Stomach (tissue), 9 donors: ENCODE results near the gene ERVFRD-1. TPM values are rescaled to one million over a fixed set of nuclear protein-coding genes. Genes with fewer than 3 reads are reported as not detected.

Experiments
- DNase-seq, 2 donors: peaks; one replicate each; pipeline versions ENCODE4 v3.0.0 to v3.0.0-alpha.2; 2013 to 2019
- H3K27ac ChIP-seq, 5 donors: fragments of 200-600 bp in 4 of 5; sonication (generic) in 4 of 5; one replicate each; pipeline ENCODE4 v1.5.1; 2013 to 2019; ENCODE audit warnings: mild to moderate bottlenecking in 1 of 5, moderate library complexity in 1 of 5
- H3K27me3 ChIP-seq, 3 donors: fragments of 200-600 bp; sonication (generic); one replicate each; pipeline ENCODE4 v1.5.1; 2017 to 2019; ENCODE audit warnings: mixed run types in 1 of 3
- H3K36me3 ChIP-seq, 4 donors: fragments of 200-600 bp; sonication (generic); 1 replicate in 3 of 4; 2 replicates in 1 of 4; pipeline ENCODE4 v1.5.1; 2016 to 2019
- H3K4me1 ChIP-seq, 4 donors: fragments of 200-600 bp; sonication (generic); one replicate each; pipeline ENCODE4 v1.5.1; 2016 to 2019
- H3K4me3 ChIP-seq, 4 donors: fragments of 200-600 bp; sonication (generic) in 3 of 4; one replicate each; pipeline ENCODE4 v1.5.1; 2016 to 2019; ENCODE audit warnings: mild to moderate bottlenecking in 1 of 4
- H3K9me3 ChIP-seq, 4 donors: fragments of 200-600 bp; sonication (generic); one replicate each; pipeline ENCODE4 v1.5.1; 2016 to 2019
- EP300 ChIP-seq: sonication (generic); formaldehyde crosslinking; IDR thresholded peaks from one replicate; pipeline ENCODE4 v1.6.1; 2017; ENCODE audit warnings: antibody characterized with exemption
- POLR2A ChIP-seq, 4 donors: fragments of 450-650 bp; IDR thresholded peaks; one replicate each; pipeline ENCODE4 v1.6.1; 2016; ENCODE audit warnings: antibody characterized with exemption in 4 of 4, control low read depth in 2 of 4, mild to moderate bottlenecking in 1 of 4, moderate library complexity in 1 of 4
- POLR2AphosphoS5 ChIP-seq, 3 donors: sonication (generic); formaldehyde crosslinking; IDR thresholded peaks; one replicate each; pipeline ENCODE4 v1.6.1; 2016; ENCODE audit warnings: antibody characterized with exemption in 3 of 3
- WGBS, 5 donors: extraction: QIAGEN DNeasy Blood & Tissue Kit in 3 of 5; methylation state at CpG; one replicate each; pipeline versions ENCODE4 v1.1.5 to v1.1.7; 2013 to 2018; 5-methylcytosine and 5-hydroxymethylcytosine counted together
- intact Hi-C: fragments of 100-400 bp; cut with DNase I; formaldehyde crosslinking; loops from one replicate; pipeline ENCODE4 v1.15.1; 2023; ENCODE audit warnings: low total_unique reads
- polyA plus RNA-seq, 3 donors: library from polyadenylated mRNA; stranded (reverse); fragments of 200-250 nt; gene quantifications; one replicate each; pipeline ENCODE4 v1.2.3, GENCODE V29; 2013
- total RNA-seq, 5 donors: library from RNA; depleted of rRNA; stranded (reverse); fragments of >200 nt; gene quantifications; one replicate each; pipeline versions ENCODE4 v1.1.0 to v1.2.3, GENCODE V29; 2014 to 2016
- TF ChIP-seq, protein P1 (sequence below), 7 experiments: fragments of 450-650 bp in 4 of 7; fragments of 200-600 bp in 3 of 7; sonication (generic) in 3 of 7; IDR thresholded peaks; one replicate each; pipeline ENCODE4 v1.5.1; 2016 to 2019; ENCODE audit warnings: antibody characterized with exemption in 7 of 7, control low read depth in 2 of 7, mild to moderate bottlenecking in 1 of 7
- donor health status: healthy with polysubstance abuse.
- donor health status: Bipolar disorder and iron deficiency.
- donor health status: healthy.

ERVFRD-1 gene
- total and polyA plus RNA-seq, 8 donors, result 0.15 to 1.2 (median 0.19) TPM; not detected in 5

- Histone ChIP-seq H3K36me3 (no peaks in the 10 kb centered on the region), H3K27ac (no peak overlapping the region), H3K27me3 (no peaks in the 10 kb centered on the region), H3K9me3 (no peaks in the 10 kb centered on the region), H3K4me3 (no peak overlapping the region), H3K4me1 (peaks cover 0 to 10% (median 4%) of the 10 kb centered on the region in 4 donors)
- intact Hi-C loops, result no loop called here
- TF ChIP-seq, protein P1, sequence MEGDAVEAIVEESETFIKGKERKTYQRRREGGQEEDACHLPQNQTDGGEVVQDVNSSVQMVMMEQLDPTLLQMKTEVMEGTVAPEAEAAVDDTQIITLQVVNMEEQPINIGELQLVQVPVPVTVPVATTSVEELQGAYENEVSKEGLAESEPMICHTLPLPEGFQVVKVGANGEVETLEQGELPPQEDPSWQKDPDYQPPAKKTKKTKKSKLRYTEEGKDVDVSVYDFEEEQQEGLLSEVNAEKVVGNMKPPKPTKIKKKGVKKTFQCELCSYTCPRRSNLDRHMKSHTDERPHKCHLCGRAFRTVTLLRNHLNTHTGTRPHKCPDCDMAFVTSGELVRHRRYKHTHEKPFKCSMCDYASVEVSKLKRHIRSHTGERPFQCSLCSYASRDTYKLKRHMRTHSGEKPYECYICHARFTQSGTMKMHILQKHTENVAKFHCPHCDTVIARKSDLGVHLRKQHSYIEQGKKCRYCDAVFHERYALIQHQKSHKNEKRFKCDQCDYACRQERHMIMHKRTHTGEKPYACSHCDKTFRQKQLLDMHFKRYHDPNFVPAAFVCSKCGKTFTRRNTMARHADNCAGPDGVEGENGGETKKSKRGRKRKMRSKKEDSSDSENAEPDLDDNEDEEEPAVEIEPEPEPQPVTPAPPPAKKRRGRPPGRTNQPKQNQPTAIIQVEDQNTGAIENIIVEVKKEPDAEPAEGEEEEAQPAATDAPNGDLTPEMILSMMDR (IDR thresholded peaks at IDR 0.05), result no peak
- TF ChIP-seq POLR2A (IDR thresholded peaks at IDR 0.05) (no peak), POLR2AphosphoS5 (IDR thresholded peaks at IDR 0.05) (no peak), EP300 (no peak)
- no peak for DNase-seq
These were observed 2.8 kb downstream of the ERVFRD-1 start for GRCh38 chr6:11108726-11109125.

GRCh38 chr6:11103065-11103464 is 8.5 kb downstream of the ERVFRD-1 start:
- Histone ChIP-seq H3K9me3 (no peaks in the 10 kb centered on the region), H3K27me3 (no peaks in the 10 kb centered on the region), H3K36me3 (peaks cover 0 to 12% (median 0%) of the 10 kb centered on the region in 4 donors), H3K4me1 (no peaks in the 10 kb centered on the region), H3K27ac (no peak overlapping the region), H3K4me3 (no peak overlapping the region)
- DNase-seq, result no peak
- 85 to 95% (median 89%) methylated on average over 5 of the region's 5 CpGs for WGBS, 5 donors
- TF ChIP-seq EP300, result no peak
- TF ChIP-seq, protein P1 (IDR thresholded peaks at IDR 0.05), result no peak
- no peak for TF ChIP-seq POLR2AphosphoS5 (IDR thresholded peaks at IDR 0.05)
- no peak for TF ChIP-seq POLR2A (IDR thresholded peaks at IDR 0.05)
- intact Hi-C loops, result no loop called here

DNA sequence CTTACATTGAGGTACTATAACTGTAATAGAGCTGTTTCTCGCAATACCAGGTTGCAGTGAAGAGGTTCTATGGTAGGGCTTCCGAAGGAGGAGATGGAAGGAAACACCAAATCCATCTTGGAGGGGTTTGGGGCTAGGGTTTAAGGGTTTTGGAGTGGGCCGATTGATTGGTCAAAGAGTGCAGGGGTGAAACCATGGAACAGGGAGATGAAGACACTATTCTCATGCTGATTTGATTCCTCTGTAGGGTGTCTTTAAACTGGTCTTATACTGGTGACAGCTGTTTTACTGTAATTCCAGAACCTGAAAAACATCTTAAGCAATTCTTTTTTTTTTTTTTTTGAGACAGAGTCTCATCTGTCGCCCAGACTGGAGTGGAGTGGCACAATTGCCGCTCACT is 10.1 kb downstream of the ERVFRD-1 start:
- no peak for DNase-seq
- 95 to 100% (median 97%) methylated on average over 5 of the region's 5 CpGs for WGBS, 5 donors
- intact Hi-C loops, result no loop called here

DNA sequence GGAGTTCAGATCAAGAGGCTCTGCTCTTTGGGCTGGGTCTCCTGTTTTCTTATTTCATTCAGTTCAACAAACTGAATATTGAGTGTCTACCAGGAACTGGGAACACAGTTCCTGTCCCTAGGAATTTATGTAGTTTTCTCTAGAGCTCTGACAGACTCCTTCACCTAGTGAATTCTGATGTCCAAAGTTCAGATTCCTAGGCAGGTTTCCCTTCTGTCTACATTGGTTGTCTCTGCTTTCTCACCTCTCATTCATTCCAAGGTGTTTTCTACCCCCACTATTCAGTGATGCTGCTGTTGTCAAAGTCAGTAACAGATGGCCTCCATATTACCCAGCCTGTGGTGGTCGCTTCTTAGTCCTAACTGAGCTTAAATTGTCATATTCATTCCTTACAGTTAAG is 13.5 kb downstream of the ERVFRD-1 start:
- no peak overlapping the region for H3K27ac ChIP-seq
- no peaks in the 10 kb centered on the region for H3K9me3 ChIP-seq
- no peak for DNase-seq
- peaks cover 0 to 12% (median 0%) of the 10 kb centered on the region in 4 donors for H3K36me3 ChIP-seq
- intact Hi-C loops, result no loop called here
- TF ChIP-seq POLR2A (IDR thresholded peaks at IDR 0.05) (no peak), POLR2AphosphoS5 (IDR thresholded peaks at IDR 0.05) (no peak), EP300 (no peak)
- TF ChIP-seq, protein P1 (IDR thresholded peaks at IDR 0.05), result no peak
- H3K27me3 ChIP-seq, result no peaks in the 10 kb centered on the region
- H3K4me1 ChIP-seq, result peaks cover 7 to 22% (median 16%) of the 10 kb centered on the region in 4 donors
- WGBS, 5 donors, result 93 to 100% (median 93%) methylated on average over 1 of the region's 1 CpG
- no peak overlapping the region for H3K4me3 ChIP-seq

More for the DNA sequence above, 10.1 kb downstream of the ERVFRD-1 start:
- no peak for TF ChIP-seq POLR2AphosphoS5 (IDR thresholded peaks at IDR 0.05)
- TF ChIP-seq EP300, result no peak
- TF ChIP-seq POLR2A (IDR thresholded peaks at IDR 0.05), result no peak
- TF ChIP-seq, protein P1 (IDR thresholded peaks at IDR 0.05), result no peak
- no peaks in the 10 kb centered on the region for H3K9me3 ChIP-seq
- H3K4me1 ChIP-seq, result peaks cover 0 to 2% (median under 1%) of the 10 kb centered on the region in 4 donors
- H3K36me3 ChIP-seq, result peaks cover 0 to 12% (median 0%) of the 10 kb centered on the region in 4 donors
- H3K27me3 ChIP-seq, result no peaks in the 10 kb centered on the region
- no peak overlapping the region for H3K27ac ChIP-seq
- H3K4me3 ChIP-seq, result no peak overlapping the region
